Activated CD8-positive, alpha-beta memory T cell treated with anti-CD3 and anti-CD28 coated beads for 1 hour (primary cell): ENCODE data around the gene LAMA1.

ENCODE experiments used
- DNase-seq, 2 donors: peaks; one replicate each; pipeline ENCODE4 v3.0.0-alpha.2; 2020; ENCODE audit warnings: low read depth in 1 of 2; ENCODE audit errors: extremely low read depth in 1 of 2

LAMA1 gene

GRCh38 chr18:6994056-6994770, 123.4 kb downstream of the LAMA1 start:
- DNase-seq = no peak

- no peak for DNase-seq
Observed at GRCh38 chr18:6992761-6993160, 124.8 kb downstream of the LAMA1 start.

- no peak for DNase-seq
Observed at GRCh38 chr18:6983366-6983765, 134.2 kb downstream of the LAMA1 start.

- DNase-seq = no peak
Observed at GRCh38 chr18:6982398-6982797, 135.2 kb downstream of the LAMA1 start.

- no peak for DNase-seq
Observed at GRCh38 chr18:6980363-6980762, 137.2 kb downstream of the LAMA1 start.

GRCh38 chr18:6979954-6980353, 137.6 kb downstream of the LAMA1 start:
- no peak for DNase-seq

- no peak for DNase-seq
Observed at GRCh38 chr18:6976935-6977334, 140.7 kb downstream of the LAMA1 start.

GRCh38 chr18:6975084-6975483, 142.5 kb downstream of the LAMA1 start:
- DNase-seq = no peak

- no peak for DNase-seq
Observed at GRCh38 chr18:6971823-6972478, 145.6 kb downstream of the LAMA1 start.

GRCh38 chr18:6963452-6964097, 154.0 kb downstream of the LAMA1 start:
- no peak for DNase-seq

GRCh38 chr18:6962571-6963451, 154.8 kb downstream of the LAMA1 start:
- no peak for DNase-seq

- DNase-seq = no peak
Observed at GRCh38 chr18:6961331-6961730, 156.3 kb downstream of the LAMA1 start.

- no peak for DNase-seq
Observed at GRCh38 chr18:6960656-6961055, 156.9 kb downstream of the LAMA1 start.

GRCh38 chr18:6960124-6960523, 157.5 kb downstream of the LAMA1 start:
- no peak for DNase-seq

GRCh38 chr18:6959110-6959509, 158.5 kb downstream of the LAMA1 start:
- DNase-seq = no peak

GRCh38 chr18:6956999-6957398, 160.6 kb downstream of the LAMA1 start:
- DNase-seq = no peak

GRCh38 chr18:6956495-6956894, 161.1 kb downstream of the LAMA1 start:
- DNase-seq = no peak

GRCh38 chr18:6955304-6955703, 162.3 kb downstream of the LAMA1 start:
- DNase-seq = no peak

- DNase-seq = no peak
Observed at GRCh38 chr18:6954501-6954900, 163.1 kb downstream of the LAMA1 start.

GRCh38 chr18:6951336-6952090, 166.1 kb downstream of the LAMA1 start:
- DNase-seq = no peak
